Measurements from ENCODE around the gene MAP7.

DNA sequence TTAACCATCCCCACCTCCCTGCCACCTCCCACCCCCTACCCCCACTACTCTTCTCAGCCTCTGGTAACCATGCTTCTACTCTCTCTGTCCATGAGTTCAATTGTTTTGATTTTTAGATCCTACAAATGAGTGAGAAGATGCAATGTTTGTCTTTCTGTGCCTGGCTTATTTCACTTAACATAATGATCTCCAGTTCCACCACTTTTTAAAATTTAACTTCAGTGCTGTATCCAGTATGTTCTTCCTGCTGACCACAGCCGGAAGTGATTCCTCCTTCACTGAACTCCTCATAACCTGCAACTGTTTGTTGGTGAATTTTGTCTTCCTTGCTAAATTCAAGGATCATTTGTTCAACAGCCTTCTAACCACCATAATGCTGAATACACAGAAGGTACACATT, 3.9 kb downstream of the MAP7 start:
- TF ChIP-seq, protein P1, sequence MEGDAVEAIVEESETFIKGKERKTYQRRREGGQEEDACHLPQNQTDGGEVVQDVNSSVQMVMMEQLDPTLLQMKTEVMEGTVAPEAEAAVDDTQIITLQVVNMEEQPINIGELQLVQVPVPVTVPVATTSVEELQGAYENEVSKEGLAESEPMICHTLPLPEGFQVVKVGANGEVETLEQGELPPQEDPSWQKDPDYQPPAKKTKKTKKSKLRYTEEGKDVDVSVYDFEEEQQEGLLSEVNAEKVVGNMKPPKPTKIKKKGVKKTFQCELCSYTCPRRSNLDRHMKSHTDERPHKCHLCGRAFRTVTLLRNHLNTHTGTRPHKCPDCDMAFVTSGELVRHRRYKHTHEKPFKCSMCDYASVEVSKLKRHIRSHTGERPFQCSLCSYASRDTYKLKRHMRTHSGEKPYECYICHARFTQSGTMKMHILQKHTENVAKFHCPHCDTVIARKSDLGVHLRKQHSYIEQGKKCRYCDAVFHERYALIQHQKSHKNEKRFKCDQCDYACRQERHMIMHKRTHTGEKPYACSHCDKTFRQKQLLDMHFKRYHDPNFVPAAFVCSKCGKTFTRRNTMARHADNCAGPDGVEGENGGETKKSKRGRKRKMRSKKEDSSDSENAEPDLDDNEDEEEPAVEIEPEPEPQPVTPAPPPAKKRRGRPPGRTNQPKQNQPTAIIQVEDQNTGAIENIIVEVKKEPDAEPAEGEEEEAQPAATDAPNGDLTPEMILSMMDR (IDR thresholded peaks at IDR 0.05; ENCODE audit: low read length): no peak
- TF ChIP-seq EZH2 (optimal IDR thresholded peaks at IDR 0.05; ENCODE audit: low read depth, low read length) (no peak), EZH2phosphoT487 (IDR thresholded peaks at IDR 0.05; ENCODE audit: low read length) (no peak)

All from MM.1S (cell line).